ENCODE results near the gene GALNT9.

GRCh38 chr12:132318135-132318534 is 11.3 kb downstream of the GALNT9 start:
- TF ChIP-seq CREB5 (CRISPR knock-in tag; IDR thresholded peaks at IDR 0.05; ENCODE audit: low read depth) (no peak), ZNF8 (CRISPR knock-in tag; IDR thresholded peaks at IDR 0.05) (no peak), ZNF565 (CRISPR knock-in tag; conservative IDR thresholded peaks at IDR 0.05; ENCODE audit: low read depth) (no peak), ISL1 (CRISPR knock-in tag; IDR thresholded peaks at IDR 0.05) (no peak), POU6F1 (CRISPR knock-in tag; IDR thresholded peaks at IDR 0.05; ENCODE audit: borderline replicate concordance, low read depth) (no peak)
